CD4-positive, alpha-beta T cell treated with Interleukin-15 for 4 hours (primary cell): ENCODE results near the gene TRPV5.

Experiments used
- DNase-seq: peaks from one replicate; pipeline ENCODE4 v3.0.0-alpha.2; 2020; ENCODE audit warnings: low spot score

TRPV5 gene

GRCh38 chr7:142940966-142941535 lies 7.5 kb upstream of the TRPV5 start:
- DNase-seq, result no peak

DNA sequence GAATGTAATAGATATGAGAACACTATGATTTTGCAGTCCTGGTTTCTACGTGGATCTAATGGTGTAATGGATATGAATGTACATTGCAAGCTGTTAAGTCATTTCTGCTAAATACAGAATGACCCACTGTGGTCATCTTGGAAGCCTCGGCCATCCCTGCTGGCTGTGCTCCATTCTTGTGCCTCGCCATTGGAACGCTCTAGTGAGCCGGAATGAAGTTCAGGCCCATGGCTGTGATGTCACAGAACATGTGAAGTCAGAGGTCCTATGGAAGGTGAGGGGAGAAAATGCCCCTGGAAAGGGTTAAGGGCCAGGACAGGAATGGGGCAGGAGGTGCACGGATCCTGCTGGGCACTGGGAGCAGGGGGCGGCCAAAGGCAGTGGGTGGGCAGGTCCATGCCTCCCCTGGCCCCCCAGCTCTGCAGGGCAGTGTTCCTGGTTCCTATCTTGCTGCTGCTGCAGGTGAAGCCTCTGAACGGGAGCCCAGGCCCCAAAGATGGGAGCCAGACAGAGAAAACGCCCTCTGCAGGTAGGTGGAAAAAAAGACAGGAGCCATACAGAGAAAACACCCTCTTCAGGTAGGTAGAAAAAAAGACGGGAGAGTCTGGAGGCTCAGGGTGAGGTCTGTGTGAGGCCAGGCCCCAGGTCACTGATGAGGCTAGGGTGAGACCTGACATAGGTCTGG lies 5.8 kb upstream of the TRPV5 start, which contains the start of gene LLCFC1:
TSS of gene LLCFC1 (plus strand) at position 259 of the 685 bp plus-strand sequence. CDS start at position 397, 138 bp downstream.
- DNase-seq, result no peak

- no peak for DNase-seq
These were observed 5.1 kb upstream of the TRPV5 start for GRCh38 chr7:142938611-142939010.

DNA sequence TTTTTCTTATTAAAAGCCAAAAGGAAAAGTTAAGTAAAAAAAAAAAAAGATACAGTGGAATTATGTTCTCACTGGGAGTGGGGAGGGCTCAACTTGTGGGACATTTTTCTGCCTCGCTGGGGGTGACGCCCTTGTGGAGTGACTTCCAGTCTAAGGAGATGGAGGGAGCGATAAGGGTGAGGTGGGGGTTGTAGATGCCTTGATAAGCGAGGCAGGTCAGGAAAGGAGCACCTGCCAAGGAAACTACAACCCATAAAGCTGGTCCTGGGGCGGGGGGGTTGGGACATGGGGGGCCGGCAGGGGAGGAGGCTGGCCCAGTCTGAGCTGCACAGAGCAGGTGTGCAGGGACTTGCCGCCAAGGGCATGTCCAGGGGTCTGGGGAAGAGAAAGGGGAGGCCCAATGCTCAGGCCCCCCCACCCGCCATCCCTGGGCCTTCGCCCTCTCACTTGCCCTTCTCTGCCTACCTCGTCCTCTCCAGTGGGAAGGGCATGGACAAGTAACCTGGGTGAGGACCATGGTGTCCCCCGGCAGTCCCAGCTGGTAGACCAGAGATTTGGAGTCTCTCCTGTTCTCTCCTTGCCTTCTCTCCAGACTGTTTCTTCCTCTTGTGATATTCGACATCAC lies 2.5 kb upstream of the TRPV5 start:
- no peak for DNase-seq

GRCh38 chr7:142934056-142934455 lies 510 bp upstream of the TRPV5 start:
- no peak for DNase-seq

DNA sequence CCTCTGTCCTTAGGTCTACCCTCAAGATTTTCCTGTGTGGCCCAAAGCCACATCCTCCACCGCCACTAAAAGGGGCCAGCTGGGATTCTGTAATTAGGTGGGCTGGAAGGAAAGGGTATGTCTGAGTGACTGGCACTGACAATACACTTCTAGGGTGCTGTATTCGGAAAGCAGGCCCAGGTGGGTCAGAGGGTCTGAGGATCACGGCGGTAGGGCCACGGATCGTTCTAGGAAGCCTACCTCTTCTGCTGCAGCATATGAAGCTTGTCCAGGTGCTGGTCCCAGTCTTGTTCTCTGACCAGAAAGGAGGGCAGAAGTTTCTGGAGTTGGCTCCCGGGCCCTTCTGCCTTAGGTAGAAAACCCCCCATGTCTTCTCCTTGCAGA lies 462 bp downstream of the TRPV5 start:
- DNase-seq, result no peak

GRCh38 chr7:142932386-142933091 lies 1.0 kb downstream of the TRPV5 start:
- DNase-seq, result no peak

- no peak for DNase-seq
These were observed 3.3 kb downstream of the TRPV5 start for GRCh38 chr7:142930126-142930730.

GRCh38 chr7:142927949-142928348 lies 5.6 kb downstream of the TRPV5 start:
- no peak for DNase-seq

DNA sequence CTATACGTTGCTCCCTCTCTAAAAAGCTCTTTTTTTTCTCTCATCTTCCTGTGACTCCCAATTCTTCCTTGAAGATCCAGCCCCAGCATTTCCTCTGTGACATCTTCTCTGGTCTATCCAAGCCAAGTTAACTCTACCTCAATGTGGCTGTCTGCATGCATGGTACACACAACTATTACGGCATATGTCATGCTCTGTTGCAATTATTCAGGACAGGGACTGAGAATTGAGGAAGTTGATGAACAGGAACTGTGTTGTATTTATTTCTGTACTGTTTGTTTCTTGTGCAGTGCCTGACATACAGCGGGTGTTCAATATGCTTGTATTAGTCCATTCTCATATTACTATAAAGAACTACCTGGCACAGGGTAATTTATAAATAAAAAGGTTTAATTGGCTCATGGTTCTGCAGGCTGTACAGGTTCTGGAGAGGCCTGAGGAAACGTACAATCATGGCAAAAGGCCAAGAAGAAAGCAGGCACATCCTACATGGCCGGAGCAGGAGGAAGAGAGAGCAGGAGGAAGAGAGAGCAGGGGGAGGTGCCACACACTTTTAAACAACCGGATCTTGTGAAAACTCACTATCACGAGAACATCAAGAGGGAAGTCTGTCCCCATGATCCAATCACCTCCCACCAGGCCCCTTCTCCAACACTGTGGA lies 6.3 kb downstream of the TRPV5 start:
- no peak for DNase-seq

DNA sequence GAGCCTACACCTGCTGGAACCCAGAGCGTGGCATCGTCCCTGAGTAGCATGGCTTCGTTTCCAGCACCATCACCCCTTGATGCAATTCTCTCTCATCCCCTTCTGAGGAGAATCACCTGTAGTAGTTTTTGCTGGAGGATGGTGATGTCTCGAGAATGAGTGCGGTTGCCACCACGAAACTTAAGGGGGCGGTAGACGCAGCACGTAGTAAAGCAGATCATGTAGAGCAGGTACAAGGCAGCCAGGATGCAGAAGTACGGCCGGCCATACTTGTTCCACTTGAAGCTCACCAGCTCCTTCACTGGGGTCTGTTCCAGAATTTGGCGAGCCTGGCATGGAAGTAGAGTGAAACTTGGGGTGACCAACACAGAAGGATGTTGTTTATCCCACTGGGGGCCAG lies 8.1 kb downstream of the TRPV5 start:
- no peak for DNase-seq

DNA sequence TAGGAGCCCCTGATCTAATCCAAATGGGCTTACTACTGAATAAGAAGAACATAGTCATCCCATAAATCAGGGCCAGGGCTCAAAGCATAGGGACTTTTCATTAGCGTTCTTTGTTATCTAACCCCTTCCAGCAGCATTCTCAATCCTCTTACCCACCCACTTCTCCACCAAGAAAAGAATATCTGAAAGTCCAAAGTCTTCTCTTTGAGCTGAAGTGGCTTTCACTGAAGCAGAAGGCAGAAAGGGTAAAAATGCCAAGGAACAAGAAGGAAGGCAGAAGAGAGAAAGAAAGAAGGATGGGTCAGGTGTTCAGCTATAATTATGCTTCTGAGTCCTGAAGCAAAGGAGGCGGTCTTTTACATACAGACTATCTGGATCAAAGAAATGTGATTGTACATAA lies 10.2 kb downstream of the TRPV5 start:
- no peak for DNase-seq

DNA sequence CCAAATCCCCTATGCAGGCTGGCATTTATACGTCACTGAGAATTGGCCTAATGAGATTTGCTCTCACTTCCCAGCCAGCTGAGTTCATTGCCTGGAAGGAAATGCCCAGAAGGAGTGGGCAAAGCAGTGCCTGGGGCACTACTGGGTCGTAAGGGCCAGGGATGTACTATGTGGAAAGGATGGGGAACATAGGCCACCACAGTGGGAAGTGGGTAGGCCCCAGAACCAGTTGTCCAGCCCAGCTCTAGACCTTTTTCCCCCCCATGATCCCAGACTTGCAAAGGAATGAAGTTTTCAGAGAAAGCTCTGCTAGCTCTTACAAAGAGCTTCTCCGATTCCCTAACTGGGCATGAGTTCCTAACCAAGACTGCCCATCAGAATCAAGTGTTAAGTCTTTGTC lies 13.9 kb downstream of the TRPV5 start:
- no peak for DNase-seq

DNA sequence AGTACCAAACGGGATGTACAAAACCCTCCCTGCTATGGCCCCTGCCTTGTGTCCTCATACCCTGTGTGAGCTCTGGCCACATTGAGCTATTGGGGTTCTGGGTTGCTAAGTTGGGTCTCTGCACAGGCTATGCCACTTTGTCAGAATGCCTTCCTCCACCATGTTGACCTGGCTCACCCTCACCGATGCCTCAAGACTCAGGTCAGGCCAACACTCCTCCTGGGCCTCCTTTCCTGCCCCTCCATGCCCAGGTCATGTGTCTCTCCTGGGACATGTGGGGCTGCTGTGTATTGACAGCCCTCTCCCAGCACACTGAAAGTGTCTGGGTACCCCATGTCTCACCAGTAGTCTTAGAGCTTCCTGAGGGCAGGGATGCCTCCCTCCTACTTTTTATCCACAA lies 14.6 kb downstream of the TRPV5 start:
- DNase-seq, result no peak

GRCh38 chr7:142917447-142917846 lies 16.1 kb downstream of the TRPV5 start:
- DNase-seq, result no peak

GRCh38 chr7:142916508-142916907 lies 17.0 kb downstream of the TRPV5 start:
- DNase-seq, result no peak

DNA sequence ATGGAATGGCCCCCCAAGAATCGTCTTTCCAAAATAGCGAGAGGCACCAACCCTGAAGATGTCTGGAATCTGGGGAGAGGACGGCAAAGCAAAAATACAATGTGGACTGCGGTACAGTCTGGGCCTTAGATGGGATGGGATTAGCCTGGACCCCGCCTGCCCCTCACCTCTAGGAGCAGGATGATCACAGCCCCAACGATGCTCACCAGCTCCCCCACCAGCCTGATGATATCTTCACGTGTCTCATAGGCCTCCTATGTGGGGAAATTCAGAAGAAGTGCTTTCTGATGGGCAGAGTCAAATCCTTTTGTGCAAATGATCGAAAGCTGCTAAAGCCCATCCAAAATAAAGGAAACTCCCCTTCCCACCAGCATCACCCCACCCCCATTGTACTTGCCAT lies 18.2 kb downstream of the TRPV5 start:
- DNase-seq, result no peak

GRCh38 chr7:142914121-142914520 lies 19.4 kb downstream of the TRPV5 start:
- DNase-seq, result no peak

DNA sequence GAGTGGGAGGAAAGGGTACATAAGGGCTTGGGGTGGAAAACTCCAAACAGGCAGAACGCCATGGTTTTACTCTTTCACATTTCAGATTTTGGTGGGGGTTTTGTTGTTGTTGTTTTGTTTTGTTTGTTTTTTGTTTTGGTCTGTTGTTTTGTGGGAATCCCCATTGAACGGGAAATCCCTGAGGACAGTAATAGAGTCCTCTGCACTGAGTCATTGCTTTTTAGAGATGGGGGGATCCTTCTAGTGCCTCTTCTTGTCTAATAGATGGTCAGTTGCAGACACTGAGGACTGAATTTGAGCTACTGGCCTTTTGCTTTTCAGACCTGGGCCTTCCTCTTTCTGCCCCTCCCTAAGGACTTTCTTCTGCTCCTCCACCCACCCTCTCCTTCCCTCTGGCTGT lies 20.0 kb downstream of the TRPV5 start:
- no peak for DNase-seq

- no peak for DNase-seq
These were observed 20.5 kb downstream of the TRPV5 start for GRCh38 chr7:142913051-142913450.

DNA sequence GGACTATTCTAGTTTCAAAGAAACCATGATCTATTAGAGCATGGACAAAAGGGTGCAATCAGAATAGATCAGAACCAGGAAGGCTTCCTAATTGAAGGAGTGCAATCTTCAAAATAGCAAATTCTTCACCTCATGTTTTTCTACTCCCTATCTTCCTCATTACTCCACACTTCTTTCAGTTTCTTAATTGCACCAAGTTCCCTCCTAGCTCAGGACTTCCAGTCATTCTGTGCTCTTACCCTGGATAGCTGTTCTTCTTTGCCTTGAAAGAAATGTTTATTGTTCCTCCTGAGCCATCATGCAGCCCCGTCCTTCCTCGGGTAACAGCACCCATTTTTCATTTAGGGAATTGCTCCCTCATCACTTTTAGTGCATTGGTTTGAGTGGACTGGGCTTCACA lies 23.1 kb downstream of the TRPV5 start:
- no peak for DNase-seq

DNA sequence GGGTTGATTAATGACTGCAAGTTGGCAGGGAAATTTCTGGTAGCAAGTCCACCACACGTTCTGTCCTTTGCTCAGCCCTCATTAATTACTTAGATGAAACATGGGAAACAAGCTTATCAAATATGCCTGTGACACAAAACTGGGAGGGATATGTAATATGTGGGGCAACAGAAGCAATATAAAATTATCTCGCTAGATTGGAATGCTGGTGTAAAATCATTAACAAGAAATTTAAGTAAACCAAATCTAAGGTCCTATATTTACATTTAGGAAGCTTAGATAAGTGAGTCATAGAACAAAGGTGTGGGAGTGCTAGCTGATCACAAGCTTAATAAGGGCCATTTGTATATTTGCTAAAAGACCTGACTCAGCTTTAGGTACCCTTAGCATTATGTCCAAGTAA lies 23.5 kb downstream of the TRPV5 start:
- DNase-seq, result no peak
